GM06990 (cell line): ENCODE results near the gene ANKRD11.

Experiments used
- DNase-seq: peaks from one replicate; pipeline ENCODE4 v3.0.0-alpha.2; 2011; ENCODE audit not compliant: insufficient read length; ENCODE audit errors: extremely low read depth
- H3K27me3 ChIP-seq: replicated peaks from 2 replicates; pipeline ENCODE4 v1.6.0; 2011; ENCODE audit warnings: low read length; ENCODE audit not compliant: control insufficient read depth, insufficient read depth
- H3K36me3 ChIP-seq: 2 replicates; pipeline ENCODE4 v1.5.1; 2011; ENCODE audit warnings: low read length; ENCODE audit not compliant: control insufficient read depth, insufficient read depth
- H3K4me3 ChIP-seq: replicated peaks from 2 replicates; pipeline ENCODE4 v1.5.1; 2011; ENCODE audit warnings: low read depth, mild to moderate bottlenecking, control low read depth, low read length
- CTCF ChIP-seq: IDR thresholded peaks from 2 replicates; pipeline ENCODE4 v1.5.1; 2011; ENCODE audit warnings: low read length, control low read depth, mild to moderate bottlenecking, inconsistent platforms; ENCODE audit not compliant: insufficient read depth, poor library complexity, severe bottlenecking

ANKRD11 gene

GRCh38 chr16:89314854-89315253 lies 175.5 kb downstream of the ANKRD11 start:
- Histone ChIP-seq H3K36me3 (peaks cover 28% of the 10 kb centered on the region), H3K4me3 (no peak overlapping the region), H3K27me3 (no peaks in the 10 kb centered on the region)
- no peak for DNase-seq
- TF ChIP-seq CTCF: no peak

GRCh38 chr16:89314357-89314756 lies 176.0 kb downstream of the ANKRD11 start:
- Histone ChIP-seq H3K27me3 (no peaks in the 10 kb centered on the region), H3K36me3 (peaks cover 33% of the 10 kb centered on the region), H3K4me3 (no peak overlapping the region)
- DNase-seq: no peak
- no peak for TF ChIP-seq CTCF

GRCh38 chr16:89313583-89313982 lies 176.8 kb downstream of the ANKRD11 start:
- DNase-seq: no peak
- no peak for TF ChIP-seq CTCF
- no peaks in the 10 kb centered on the region for H3K27me3 ChIP-seq
- peaks cover 32% of the 10 kb centered on the region for H3K36me3 ChIP-seq
- H3K4me3 ChIP-seq: no peak overlapping the region

GRCh38 chr16:89312598-89313299 lies 177.6 kb downstream of the ANKRD11 start:
- Histone ChIP-seq H3K36me3 (peaks cover 32% of the 10 kb centered on the region), H3K4me3 (no peak overlapping the region), H3K27me3 (no peaks in the 10 kb centered on the region)
- TF ChIP-seq CTCF: no peak
- DNase-seq: no peak

- TF ChIP-seq CTCF: no peak
- DNase-seq: no peak
Measured at GRCh38 chr16:89312194-89312593, 178.2 kb downstream of the ANKRD11 start.

GRCh38 chr16:89311636-89312035 lies 178.7 kb downstream of the ANKRD11 start:
- Histone ChIP-seq H3K4me3 (no peak overlapping the region), H3K27me3 (no peaks in the 10 kb centered on the region), H3K36me3 (peaks cover 34% of the 10 kb centered on the region)
- DNase-seq: no peak
- TF ChIP-seq CTCF: no peak

More at GRCh38 chr16:89312194-89312593, 178.2 kb downstream of the ANKRD11 start:
- H3K36me3 ChIP-seq: peaks cover 32% of the 10 kb centered on the region
- H3K27me3 ChIP-seq: no peaks in the 10 kb centered on the region
- H3K4me3 ChIP-seq: no peak overlapping the region
